MM.1S (cell line): Measurements from ENCODE around the gene OR6K2.

Experiments used
- DNase-seq: peaks from one replicate; pipeline ENCODE4 v3.0.0-alpha.2; 2015
- H2AFZ ChIP-seq: fragments of 300-600 bp; sonication (generic); 2 replicates; pipeline ENCODE4 v1.6.0; 2016; ENCODE audit warnings: antibody characterized with exemption, low read length
- H3F3A ChIP-seq: fragments of 300-600 bp; sonication (generic); 2 replicates; pipeline ENCODE4 v1.6.1; 2016; ENCODE audit warnings: mild to moderate bottlenecking, antibody characterized with exemption, low read length, moderate library complexity, mixed read lengths; ENCODE audit not compliant: insufficient read depth
- H3K27ac ChIP-seq: fragments of 300-600 bp; sonication (generic); 2 replicates; pipeline ENCODE4 v1.5.1; 2016; ENCODE audit warnings: mild to moderate bottlenecking, low read length
- H3K27me3 ChIP-seq: fragments of 300-600 bp; sonication (generic); replicated peaks from 2 replicates; pipeline ENCODE4 v1.6.0; 2016; ENCODE audit warnings: low read length; ENCODE audit not compliant: insufficient read depth
- H3K36me3 ChIP-seq: fragments of 300-600 bp; sonication (generic); replicated peaks from 2 replicates; pipeline ENCODE4 v1.6.1; 2016; ENCODE audit warnings: mild to moderate bottlenecking, low read length, mixed read lengths; ENCODE audit not compliant: insufficient read depth
- H3K4me1 ChIP-seq: fragments of 300-600 bp; sonication (generic); 2 replicates; pipeline ENCODE4 v1.6.1; 2016; ENCODE audit warnings: low read length, mixed read lengths
- H3K4me2 ChIP-seq: fragments of 300-600 bp; sonication (generic); 2 replicates; pipeline ENCODE4 v1.6.0; 2016; ENCODE audit warnings: low read depth, low read length
- H3K4me3 ChIP-seq: fragments of 300-600 bp; sonication (generic); 2 replicates; pipeline ENCODE4 v1.5.1; 2016; ENCODE audit warnings: low read length, mixed read lengths
- H3K79me2 ChIP-seq: fragments of 300-600 bp; sonication (generic); 2 replicates; pipeline ENCODE4 v1.6.1; 2016; ENCODE audit warnings: mixed run types, low read length, mixed read lengths
- H3K9ac ChIP-seq: fragments of 300-600 bp; sonication (generic); 2 replicates; pipeline ENCODE4 v1.6.1; 2016; ENCODE audit warnings: low read length, mixed read lengths
- H3K9me2 ChIP-seq: fragments of 300-600 bp; sonication (generic); replicated peaks from 2 replicates; pipeline ENCODE4 v1.6.1; 2016; ENCODE audit warnings: mild to moderate bottlenecking, low read length, mixed read lengths; ENCODE audit not compliant: insufficient read depth
- H3K9me3 ChIP-seq: fragments of 300-600 bp; sonication (generic); replicated peaks from 2 replicates; pipeline ENCODE4 v1.6.1; 2016; ENCODE audit warnings: mild to moderate bottlenecking, low read length, mixed read lengths; ENCODE audit not compliant: insufficient read depth
- H4K20me1 ChIP-seq: fragments of 300-600 bp; sonication (generic); 2 replicates; pipeline ENCODE4 v1.6.1; 2016; ENCODE audit warnings: mild to moderate bottlenecking, low read length, moderate library complexity, mixed read lengths; ENCODE audit not compliant: insufficient read depth
- CTCF ChIP-seq: fragments of 300-600 bp; sonication (generic); IDR thresholded peaks from 2 replicates; pipeline ENCODE4 v1.5.1; 2016; ENCODE audit warnings: antibody characterized with exemption, low read length, mixed read lengths
- EZH2 ChIP-seq: fragments of 300-600 bp; sonication (generic); optimal IDR thresholded peaks from 2 replicates; pipeline ENCODE3; 2017; ENCODE audit warnings: low read depth, mild to moderate bottlenecking, antibody characterized with exemption, low read length, mixed read lengths
- EZH2phosphoT487 ChIP-seq: fragments of 300-600 bp; sonication (generic); IDR thresholded peaks from 2 replicates; pipeline ENCODE4 v1.6.1; 2018; ENCODE audit warnings: antibody characterized with exemption, low read length

The OR6K2 gene

GRCh38 chr1:158724442-158724841 is 24.0 kb upstream of the OR6K2 start:
- Histone ChIP-seq H3K9me3 (no peaks in the 10 kb centered on the region), H3K79me2 (no peaks in the 10 kb centered on the region), H3K9ac (no peak overlapping the region), H3K4me2 (no peak overlapping the region), H2AFZ (no peak overlapping the region), H3K36me3 (no peaks in the 10 kb centered on the region), H3K9me2 (no peaks in the 10 kb centered on the region), H3K4me1 (no peaks in the 10 kb centered on the region), H4K20me1 (no peaks in the 10 kb centered on the region), H3K27ac (no peak overlapping the region), H3F3A (no peaks in the 10 kb centered on the region), H3K27me3 (no peaks in the 10 kb centered on the region), H3K4me3 (no peak overlapping the region)
- TF ChIP-seq CTCF (no peak), EZH2phosphoT487 (no peak), EZH2 (no peak)
- DNase-seq: no peak

GRCh38 chr1:158720620-158721019 is 20.2 kb upstream of the OR6K2 start, which contains the start of gene OR6K3:
Gene OR6K3, minus strand, starts transcription at chr1:158720720. Its CDS starts 2,605 bp downstream, at chr1:158718115.
- H2AFZ ChIP-seq: no peak within 1 kb of the TSS
- H3K27ac ChIP-seq: no peak within 1 kb of the TSS
- H3K9me3 ChIP-seq: no peaks in the 10 kb centered on the region
- no peaks in the 10 kb centered on the region for H3K79me2 ChIP-seq
- H3K4me1 ChIP-seq: no peaks in the 10 kb centered on the region
- no peak for DNase-seq
- no peaks in the 10 kb centered on the region for H3F3A ChIP-seq
- TF ChIP-seq EZH2phosphoT487 (no peak), EZH2 (no peak), CTCF (no peak)
- H3K4me3 ChIP-seq: no peak within 1 kb of the TSS
- H3K4me2 ChIP-seq: no peak within 1 kb of the TSS
- H3K27me3 ChIP-seq: no peaks in the 10 kb centered on the region
- H3K9ac ChIP-seq: no peak within 1 kb of the TSS
- no peaks in the 10 kb centered on the region for H3K36me3 ChIP-seq
- no peaks in the 10 kb centered on the region for H4K20me1 ChIP-seq
- no peaks in the 10 kb centered on the region for H3K9me2 ChIP-seq

DNA sequence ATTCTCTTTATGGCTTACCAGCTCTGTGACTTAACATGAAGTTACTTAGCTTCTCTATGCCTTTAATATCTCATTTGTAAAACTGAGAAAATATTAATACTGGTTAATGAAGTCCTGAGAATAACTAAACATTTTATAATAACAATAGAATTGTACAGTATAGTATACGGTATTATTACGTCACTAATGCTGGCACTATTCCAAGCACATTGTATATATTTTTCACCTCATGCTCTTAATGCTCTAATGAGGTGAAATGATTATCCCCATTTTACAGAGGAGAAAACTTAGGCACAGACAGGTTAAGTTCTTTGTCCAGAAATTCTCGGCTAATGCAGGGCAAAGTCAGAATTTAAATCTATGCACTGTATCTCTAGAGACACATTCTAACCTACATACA is 19.2 kb upstream of the OR6K2 start:
- TF ChIP-seq EZH2 (no peak), CTCF (no peak), EZH2phosphoT487 (no peak)
- H3K4me3 ChIP-seq: no peak overlapping the region

More for the DNA sequence above, 19.2 kb upstream of the OR6K2 start:
- Histone ChIP-seq H3K27me3 (no peaks in the 10 kb centered on the region), H3K79me2 (no peaks in the 10 kb centered on the region), H3K9me2 (no peaks in the 10 kb centered on the region), H3F3A (no peaks in the 10 kb centered on the region), H3K9ac (no peak overlapping the region), H3K9me3 (no peaks in the 10 kb centered on the region), H3K4me2 (no peak overlapping the region), H3K27ac (no peak overlapping the region), H3K36me3 (no peaks in the 10 kb centered on the region), H3K4me1 (no peaks in the 10 kb centered on the region), H2AFZ (no peak overlapping the region), H4K20me1 (no peaks in the 10 kb centered on the region)
- no peak for DNase-seq
